Measurements from ENCODE around the gene ATP6V1G2.

DNA sequence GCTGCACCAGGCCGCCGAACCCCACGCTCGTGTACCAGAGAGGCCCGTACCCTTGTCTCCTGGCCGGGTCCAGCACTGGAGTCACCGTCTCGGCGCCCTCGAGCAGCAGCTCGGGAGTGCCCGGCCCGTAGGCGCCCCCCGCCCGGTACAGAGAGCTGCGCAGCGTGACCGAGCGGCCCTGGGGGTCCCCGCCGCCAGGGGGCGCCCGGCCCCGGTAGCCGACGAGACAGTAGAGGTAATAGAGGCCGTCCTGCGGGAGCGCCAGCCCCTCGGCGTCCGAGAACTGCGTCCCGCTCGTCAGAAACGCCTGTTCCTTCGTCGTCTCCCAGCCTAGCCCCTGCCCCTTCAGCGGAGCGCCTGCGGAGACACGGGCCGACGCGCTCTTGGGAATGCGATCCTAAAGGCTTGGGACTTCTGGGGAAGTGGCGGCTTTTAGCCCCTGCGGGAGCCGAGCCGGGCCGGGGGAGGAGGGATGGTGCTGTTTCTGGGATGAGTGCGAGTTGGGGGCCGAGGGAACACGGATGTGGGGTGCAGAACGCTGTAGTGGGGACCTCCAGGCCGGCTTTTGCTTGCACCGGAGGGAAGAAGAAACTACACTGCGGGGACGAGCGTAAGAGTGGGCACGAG, 34.5 kb upstream of the ATP6V1G2 start:
- TF ChIP-seq CTCF (IDR thresholded peaks at IDR 0.05) (peak in 2 of 3 experiments; percentile 94), POLR2A (IDR thresholded peaks at IDR 0.05; ENCODE audit: low read depth) (no peak)

Measured in esophagus muscularis mucosa (tissue), 3 donors.